Ectodermal cell (in vitro differentiated cells): ENCODE data around the gene MT1G.
A peak's percentile ranks its signal among the peaks of the same experiment; 100 is the strongest.

ENCODE experiments used
- H3K27ac ChIP-seq: 2 replicates; pipeline ENCODE4 v1.7.0; 2013; ENCODE audit warnings: mild to moderate bottlenecking, low read depth, low read length; ENCODE audit not compliant: insufficient read depth, poor library complexity, severe bottlenecking
- H3K27me3 ChIP-seq: 2 replicates; pipeline ENCODE4 v1.7.0; 2013; ENCODE audit warnings: mild to moderate bottlenecking, low read length; ENCODE audit not compliant: insufficient read depth, control insufficient read depth, poor library complexity, severe bottlenecking
- H3K36me3 ChIP-seq: one replicate; pipeline ENCODE4 v1.7.0; 2013; ENCODE audit warnings: low read length; ENCODE audit not compliant: control insufficient read depth, insufficient read depth
- H3K4me1 ChIP-seq: one replicate; pipeline ENCODE4 v1.7.0; 2013; ENCODE audit warnings: low read length; ENCODE audit not compliant: control insufficient read depth, insufficient read depth
- H3K4me3 ChIP-seq: 2 replicates; pipeline ENCODE4 v1.7.0; 2013; ENCODE audit warnings: low read depth, low read length, control low read depth; ENCODE audit not compliant: insufficient read depth
- H3K9me3 ChIP-seq: 2 replicates; pipeline ENCODE4 v1.7.0; 2013; ENCODE audit warnings: mild to moderate bottlenecking, low read length, moderate library complexity; ENCODE audit not compliant: control insufficient read depth
- WGBS, 2 experiments: methylation state at CpG; one replicate each; pipeline ENCODE4 v1.1.7; 2013; ENCODE audit warnings: missing lambda C conversion rate in 2 of 2; 5-methylcytosine and 5-hydroxymethylcytosine counted together

MT1G gene

DNA sequence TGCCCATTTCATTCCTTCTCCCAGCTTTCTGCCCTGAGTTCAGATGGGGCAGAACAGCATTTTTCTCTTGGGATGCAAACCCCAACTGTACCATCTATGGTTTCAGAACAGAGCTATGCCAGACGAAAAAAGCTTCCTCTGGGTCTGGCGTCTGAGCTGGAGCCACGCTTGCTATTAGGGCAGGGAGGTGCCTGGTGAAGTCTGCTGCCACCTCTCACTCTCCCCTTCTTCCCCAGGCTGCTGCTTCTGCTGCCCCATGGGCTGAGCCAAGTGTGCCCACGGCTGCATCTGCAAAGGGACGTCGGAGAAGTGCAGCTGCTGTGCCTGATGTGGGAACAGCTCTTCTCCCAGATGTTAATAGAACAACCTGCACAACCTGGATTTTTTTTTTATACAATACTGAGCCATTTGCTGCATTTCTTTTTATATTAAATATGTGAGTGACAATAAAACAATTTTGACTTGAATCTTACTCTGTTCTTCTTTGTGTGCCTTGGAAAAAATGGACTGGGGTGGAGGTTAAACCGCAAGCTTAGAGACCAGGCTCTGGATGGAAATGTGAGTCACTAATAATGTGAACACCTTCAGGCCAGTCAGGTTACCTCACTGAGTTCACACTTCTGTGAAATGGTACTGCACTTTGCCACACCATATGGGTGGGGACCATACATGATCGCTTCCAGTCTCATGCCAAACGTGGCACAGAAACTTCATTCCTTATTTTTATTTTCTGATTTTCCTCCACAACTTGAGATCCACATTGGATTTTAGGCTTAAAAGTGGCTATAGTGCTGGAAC, 31.1 kb downstream of the MT1G start:
- H3K27me3 ChIP-seq: peaks cover 100% of the 10 kb centered on the region
- whole genome bisulfite sequencing, 2 experiments: 18% methylated on average over 9 of the region's 9 CpGs

GRCh38 chr16:56635441-56635967, 32.4 kb downstream of the MT1G start:
- H3K4me3 ChIP-seq: no peak overlapping the region
- no peaks in the 10 kb centered on the region for H3K4me1 ChIP-seq
- H3K36me3 ChIP-seq: no peaks in the 10 kb centered on the region
- H3K9me3 ChIP-seq: no peaks in the 10 kb centered on the region
- 2 to 3% methylated on average over 40 of the region's 40 CpGs for WGBS, 2 experiments
- H3K27ac ChIP-seq: no peak overlapping the region
- H3K27me3 ChIP-seq: peaks cover 100% of the 10 kb centered on the region

More for the DNA sequence above, 31.1 kb downstream of the MT1G start:
- no peaks in the 10 kb centered on the region for H3K36me3 ChIP-seq
- no peak overlapping the region for H3K27ac ChIP-seq
- H3K9me3 ChIP-seq: no peaks in the 10 kb centered on the region
- H3K4me1 ChIP-seq: no peaks in the 10 kb centered on the region
- H3K4me3 ChIP-seq: no peak overlapping the region

DNA sequence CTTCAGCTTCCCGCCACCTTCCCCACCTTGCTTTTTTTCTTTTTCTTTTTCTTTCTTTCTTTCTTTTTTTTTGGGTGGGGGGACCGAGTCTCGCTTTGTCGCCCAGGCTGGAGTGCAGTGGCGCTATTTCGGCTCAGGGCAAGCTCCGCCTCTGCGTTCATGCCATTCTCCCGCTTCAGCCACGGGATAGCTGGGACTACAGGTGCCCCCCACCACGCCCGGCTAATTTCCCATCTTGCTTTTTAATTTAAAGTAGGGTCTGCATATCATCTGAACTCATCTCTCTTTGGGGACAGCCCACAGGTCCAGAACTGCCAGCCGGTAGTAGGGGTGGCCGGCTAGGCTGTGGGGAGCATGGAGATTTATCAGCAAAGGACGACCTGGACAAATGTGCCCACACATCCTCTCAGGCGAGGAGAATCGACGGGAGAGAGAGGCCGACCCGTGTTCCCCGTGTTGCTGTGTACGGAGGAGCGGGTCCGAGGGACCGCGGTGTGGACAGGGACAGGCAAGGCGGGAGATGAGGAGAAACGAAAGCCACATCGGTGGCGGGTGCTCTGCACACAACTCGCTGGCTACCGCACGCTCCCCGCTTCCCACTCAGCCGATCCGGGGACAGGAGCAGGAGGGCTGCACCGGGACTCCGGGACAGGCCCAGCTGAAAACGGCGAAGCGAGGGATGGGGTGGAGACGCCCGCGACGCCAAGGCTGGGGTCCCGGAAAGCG, 33.0 kb downstream of the MT1G start:
- Histone ChIP-seq H3K4me3 (no peak overlapping the region), H3K36me3 (no peaks in the 10 kb centered on the region), H3K4me1 (no peaks in the 10 kb centered on the region), H3K27me3 (peaks cover 100% of the 10 kb centered on the region), H3K27ac (no peak overlapping the region), H3K9me3 (no peaks in the 10 kb centered on the region)
- WGBS, 2 experiments: 3% methylated on average over 47 of the region's 47 CpGs

GRCh38 chr16:56633535-56633934, 34.3 kb downstream of the MT1G start:
- no peak overlapping the region for H3K27ac ChIP-seq
- H3K9me3 ChIP-seq: no peaks in the 10 kb centered on the region
- H3K4me1 ChIP-seq: no peaks in the 10 kb centered on the region
- WGBS, 2 experiments: 37 to 43% methylated on average over 7 of the region's 7 CpGs
- no peak overlapping the region for H3K4me3 ChIP-seq
- H3K36me3 ChIP-seq: no peaks in the 10 kb centered on the region
- H3K27me3 ChIP-seq: peaks cover 100% of the 10 kb centered on the region

GRCh38 chr16:56632848-56633365, 35.0 kb downstream of the MT1G start:
- no peaks in the 10 kb centered on the region for H3K9me3 ChIP-seq
- H3K27ac ChIP-seq: no peak overlapping the region
- 4 to 6% methylated on average over 6 of the region's 6 CpGs for WGBS, 2 experiments
- H3K4me1 ChIP-seq: no peaks in the 10 kb centered on the region
- peaks cover 99% of the 10 kb centered on the region for H3K27me3 ChIP-seq
- no peak overlapping the region for H3K4me3 ChIP-seq
- H3K36me3 ChIP-seq: no peaks in the 10 kb centered on the region

GRCh38 chr16:56632156-56632847, 35.6 kb downstream of the MT1G start, which contains the start of gene MT1M:
Gene MT1M, plus strand, starts transcription at chr16:56632659. Its CDS starts 73 bp downstream, at chr16:56632732.
- Histone ChIP-seq H3K4me3 (peak within 1 kb of the TSS; percentile 10), H3K36me3 (no peaks in the 10 kb centered on the region), H3K9me3 (no peaks in the 10 kb centered on the region), H3K27ac (no peak within 1 kb of the TSS), H3K4me1 (no peaks in the 10 kb centered on the region), H3K27me3 (peaks cover 96% of the 10 kb centered on the region)
- WGBS, 2 experiments: 1% methylated on average over 61 of the region's 61 CpGs

- 11 to 13% methylated on average over 14 of the region's 14 CpGs for WGBS, 2 experiments
- no peak overlapping the region for H3K27ac ChIP-seq
- no peaks in the 10 kb centered on the region for H3K4me1 ChIP-seq
- no peaks in the 10 kb centered on the region for H3K36me3 ChIP-seq
- peaks cover 96% of the 10 kb centered on the region for H3K27me3 ChIP-seq
- H3K4me3 ChIP-seq: peak overlapping the region; percentile 10
- no peaks in the 10 kb centered on the region for H3K9me3 ChIP-seq
Observed at GRCh38 chr16:56631832-56632155, 36.1 kb downstream of the MT1G start.

DNA sequence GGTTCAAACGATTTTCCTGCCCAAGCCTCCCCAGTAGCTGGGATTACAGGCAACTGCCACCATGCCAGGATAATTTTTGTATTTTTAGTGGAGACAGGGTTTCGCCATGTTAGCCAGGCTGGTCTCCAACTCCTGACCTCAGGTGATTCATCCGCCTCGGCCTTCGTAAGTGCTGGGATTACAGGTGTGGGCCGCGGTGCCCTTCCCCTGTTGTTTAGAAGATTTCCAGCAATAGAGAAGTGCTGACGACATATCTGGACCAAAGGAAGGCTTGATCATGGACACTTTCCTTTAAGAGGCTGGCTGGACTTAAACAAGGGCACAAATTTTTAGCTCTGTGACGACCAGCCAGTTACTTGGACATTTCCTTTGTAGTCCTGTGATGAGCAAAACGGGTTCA, 36.7 kb downstream of the MT1G start:
- WGBS, 2 experiments: 61 to 62% methylated on average over 10 of the region's 10 CpGs
- H3K27me3 ChIP-seq: peaks cover 96% of the 10 kb centered on the region

DNA sequence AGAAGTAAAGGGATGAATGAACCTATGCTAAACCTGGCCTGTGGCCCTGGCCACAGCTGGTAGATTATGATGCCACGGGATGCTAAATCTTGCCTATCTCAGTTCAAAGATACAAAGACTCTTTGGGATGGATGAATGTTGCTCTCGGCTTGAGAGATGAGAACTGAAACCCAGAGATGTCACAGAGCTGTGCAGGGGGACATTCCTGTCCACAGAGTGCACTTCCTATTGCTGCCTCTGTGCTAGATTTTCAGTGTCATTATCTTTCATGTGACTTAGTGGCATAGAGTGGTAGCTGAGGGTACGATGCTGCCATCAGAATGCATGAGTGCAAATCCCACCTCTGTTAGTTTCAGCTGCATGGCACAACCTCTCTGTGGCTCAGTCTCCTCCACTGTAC, 37.7 kb downstream of the MT1G start:
- Histone ChIP-seq H3K27me3 (peaks cover 96% of the 10 kb centered on the region), H3K36me3 (no peaks in the 10 kb centered on the region)

More for the DNA sequence above, 36.7 kb downstream of the MT1G start:
- no peaks in the 10 kb centered on the region for H3K36me3 ChIP-seq
- H3K27ac ChIP-seq: no peak overlapping the region
- H3K4me1 ChIP-seq: no peaks in the 10 kb centered on the region
- no peak overlapping the region for H3K4me3 ChIP-seq
- H3K9me3 ChIP-seq: no peaks in the 10 kb centered on the region

More for the DNA sequence above, 37.7 kb downstream of the MT1G start:
- Histone ChIP-seq H3K27ac (no peak overlapping the region), H3K9me3 (no peaks in the 10 kb centered on the region), H3K4me1 (no peaks in the 10 kb centered on the region), H3K4me3 (no peak overlapping the region)
- WGBS, 2 experiments: 78 to 90% methylated on average over 3 of the region's 3 CpGs
